Measurements from ENCODE around the gene ANKS3.

Gene ANKS3

GRCh38 chr16:4700380-4700996 is 33.6 kb downstream of the ANKS3 start:
- WGBS = 97% methylated on average over 13 of the region's 13 CpGs
- Histone ChIP-seq H3K27me3 (ENCODE audit: insufficient read depth, low read length) (no peaks in the 10 kb centered on the region), H3K27ac (ENCODE audit: low read depth, low read length) (no peak overlapping the region), H3K4me3 (ENCODE audit: low read length) (no peak overlapping the region), H3K4me1 (ENCODE audit: insufficient read depth, low read length) (no peaks in the 10 kb centered on the region), H3K36me3 (ENCODE audit: insufficient read depth, low read length) (peaks cover 90% of the 10 kb centered on the region), H3K9ac (ENCODE audit: low read depth, low read length) (no peak overlapping the region), H3K9me3 (ENCODE audit: insufficient read depth, low read depth, low read length) (no peaks in the 10 kb centered on the region)

GRCh38 chr16:4699046-4699556 is 35.0 kb downstream of the ANKS3 start:
- no peak overlapping the region for H3K4me3 ChIP-seq (ENCODE audit: low read length)
- WGBS = 94% methylated on average over 19 of the region's 19 CpGs
- H3K27me3 ChIP-seq (ENCODE audit: insufficient read depth, low read length) = no peaks in the 10 kb centered on the region
- no peak overlapping the region for H3K27ac ChIP-seq (ENCODE audit: low read depth, low read length)
- no peak overlapping the region; the same call in 1 of the 2 replicates for H3K9ac ChIP-seq (ENCODE audit: low read depth, low read length)
- no peaks in the 10 kb centered on the region for H3K4me1 ChIP-seq (ENCODE audit: insufficient read depth, low read length)
- H3K9me3 ChIP-seq (ENCODE audit: insufficient read depth, low read depth, low read length) = no peaks in the 10 kb centered on the region
- H3K36me3 ChIP-seq (ENCODE audit: insufficient read depth, low read length) = peaks cover 82% of the 10 kb centered on the region

GRCh38 chr16:4698321-4699045 is 35.6 kb downstream of the ANKS3 start:
- Histone ChIP-seq H3K36me3 (ENCODE audit: insufficient read depth, low read length) (peaks cover 76% of the 10 kb centered on the region), H3K27ac (ENCODE audit: low read depth, low read length) (no peak overlapping the region)
- WGBS = 95% methylated on average over 36 of the region's 36 CpGs

GRCh38 chr16:4697848-4698291 is 36.2 kb downstream of the ANKS3 start:
- 95% methylated on average over 9 of the region's 9 CpGs for WGBS
- Histone ChIP-seq H3K27ac (ENCODE audit: low read depth, low read length) (no peak overlapping the region), H3K4me3 (ENCODE audit: low read length) (no peak overlapping the region), H3K27me3 (ENCODE audit: insufficient read depth, low read length) (no peaks in the 10 kb centered on the region), H3K4me1 (ENCODE audit: insufficient read depth, low read length) (no peaks in the 10 kb centered on the region), H3K9me3 (ENCODE audit: insufficient read depth, low read depth, low read length) (no peaks in the 10 kb centered on the region), H3K9ac (ENCODE audit: low read depth, low read length) (no peak overlapping the region), H3K36me3 (ENCODE audit: insufficient read depth, low read length) (peaks cover 74% of the 10 kb centered on the region)

More at GRCh38 chr16:4698321-4699045, 35.6 kb downstream of the ANKS3 start:
- Histone ChIP-seq H3K9me3 (ENCODE audit: insufficient read depth, low read depth, low read length) (no peaks in the 10 kb centered on the region), H3K4me1 (ENCODE audit: insufficient read depth, low read length) (no peaks in the 10 kb centered on the region), H3K9ac (ENCODE audit: low read depth, low read length) (no peak overlapping the region; the same call in 1 of the 2 replicates), H3K27me3 (ENCODE audit: insufficient read depth, low read length) (no peaks in the 10 kb centered on the region), H3K4me3 (ENCODE audit: low read length) (no peak overlapping the region)

GRCh38 chr16:4696905-4697847 is 36.9 kb downstream of the ANKS3 start:
- 96% methylated on average over 33 of the region's 33 CpGs for WGBS
- Histone ChIP-seq H3K36me3 (ENCODE audit: insufficient read depth, low read length) (peaks cover 67% of the 10 kb centered on the region), H3K27ac (ENCODE audit: low read depth, low read length) (no peak overlapping the region), H3K4me1 (ENCODE audit: insufficient read depth, low read length) (no peaks in the 10 kb centered on the region), H3K9ac (ENCODE audit: low read depth, low read length) (no peak overlapping the region), H3K27me3 (ENCODE audit: insufficient read depth, low read length) (no peaks in the 10 kb centered on the region), H3K9me3 (ENCODE audit: insufficient read depth, low read depth, low read length) (no peaks in the 10 kb centered on the region), H3K4me3 (ENCODE audit: low read length) (no peak overlapping the region)

- WGBS = 94% methylated on average over 19 of the region's 19 CpGs
- Histone ChIP-seq H3K36me3 (ENCODE audit: insufficient read depth, low read length) (peaks cover 60% of the 10 kb centered on the region), H3K9me3 (ENCODE audit: insufficient read depth, low read depth, low read length) (no peaks in the 10 kb centered on the region), H3K27me3 (ENCODE audit: insufficient read depth, low read length) (no peaks in the 10 kb centered on the region), H3K4me3 (ENCODE audit: low read length) (no peak overlapping the region), H3K27ac (ENCODE audit: low read depth, low read length) (no peak overlapping the region; the same call in 1 of the 2 replicates), H3K9ac (ENCODE audit: low read depth, low read length) (no peak overlapping the region), H3K4me1 (ENCODE audit: insufficient read depth, low read length) (no peaks in the 10 kb centered on the region)
Measured at GRCh38 chr16:4696172-4696904, 37.7 kb downstream of the ANKS3 start.

- Histone ChIP-seq H3K9me3 (ENCODE audit: insufficient read depth, low read depth, low read length) (no peaks in the 10 kb centered on the region), H3K36me3 (ENCODE audit: insufficient read depth, low read length) (peaks cover 53% of the 10 kb centered on the region), H3K27me3 (ENCODE audit: insufficient read depth, low read length) (no peaks in the 10 kb centered on the region), H3K4me3 (ENCODE audit: low read length) (no peak overlapping the region), H3K9ac (ENCODE audit: low read depth, low read length) (no peak overlapping the region), H3K4me1 (ENCODE audit: insufficient read depth, low read length) (no peaks in the 10 kb centered on the region), H3K27ac (ENCODE audit: low read depth, low read length) (peak overlapping the region; percentile 35; the same call in 1 of the 2 replicates)
- 90% methylated on average over 12 of the region's 12 CpGs for WGBS
Measured at GRCh38 chr16:4695473-4696171, 38.4 kb downstream of the ANKS3 start.

GRCh38 chr16:4694642-4695451 is 39.2 kb downstream of the ANKS3 start:
- Histone ChIP-seq H3K27ac (ENCODE audit: low read depth, low read length) (no peak overlapping the region), H3K36me3 (ENCODE audit: insufficient read depth, low read length) (peaks cover 47% of the 10 kb centered on the region), H3K4me1 (ENCODE audit: insufficient read depth, low read length) (no peaks in the 10 kb centered on the region), H3K9me3 (ENCODE audit: insufficient read depth, low read depth, low read length) (no peaks in the 10 kb centered on the region), H3K4me3 (ENCODE audit: low read length) (peak overlapping the region; percentile 95), H3K27me3 (ENCODE audit: insufficient read depth, low read length) (no peaks in the 10 kb centered on the region), H3K9ac (ENCODE audit: low read depth, low read length) (no peak overlapping the region)
- 80% methylated on average over 26 of the region's 26 CpGs for WGBS

- peaks cover 39% of the 10 kb centered on the region for H3K36me3 ChIP-seq (ENCODE audit: insufficient read depth, low read length)
- H3K27ac ChIP-seq (ENCODE audit: low read depth, low read length) = peak overlapping the region; percentile 84
- no peaks in the 10 kb centered on the region for H3K27me3 ChIP-seq (ENCODE audit: insufficient read depth, low read length)
- no peaks in the 10 kb centered on the region for H3K4me1 ChIP-seq (ENCODE audit: insufficient read depth, low read length)
- H3K9me3 ChIP-seq (ENCODE audit: insufficient read depth, low read depth, low read length) = no peaks in the 10 kb centered on the region
- H3K4me3 ChIP-seq (ENCODE audit: low read length) = peak overlapping the region; percentile 95
- under 1% methylated on average over 54 of the region's 54 CpGs for WGBS
- peak overlapping the region; percentile 90 for H3K9ac ChIP-seq (ENCODE audit: low read depth, low read length)
Measured at GRCh38 chr16:4693956-4694641, 40.0 kb downstream of the ANKS3 start.

All from HUES64 (cell line).